Ishikawa (cell line): Measurements from ENCODE around the gene FAM98B.

Experiments used
- CEBPB ChIP-seq: IDR thresholded peaks from 2 replicates; pipeline ENCODE4 v1.6.1; 2012
- EP300 ChIP-seq: IDR thresholded peaks from 2 replicates; pipeline ENCODE4 v1.6.1; 2012; ENCODE audit warnings: borderline replicate concordance
- FOXM1 ChIP-seq: IDR thresholded peaks from 2 replicates; pipeline ENCODE4 v1.6.1; 2012; ENCODE audit warnings: low read depth, borderline replicate concordance
- MAX ChIP-seq: IDR thresholded peaks from 2 replicates; pipeline ENCODE4 v1.6.1; 2012
- REST ChIP-seq: IDR thresholded peaks from 2 replicates; pipeline ENCODE4 v1.6.1; 2012; ENCODE audit warnings: low read depth, mild to moderate bottlenecking
- TEAD4 ChIP-seq: IDR thresholded peaks from 2 replicates; pipeline ENCODE4 v1.6.1; 2012
- YY1 ChIP-seq: IDR thresholded peaks from 2 replicates; pipeline ENCODE4 v1.6.1; 2012; ENCODE audit warnings: low read depth
- ZBTB7A ChIP-seq: IDR thresholded peaks from 2 replicates; pipeline ENCODE4 v1.6.1; 2012; ENCODE audit warnings: low read depth

- TF ChIP-seq YY1 (no peak), MAX (no peak), CEBPB (no peak), TEAD4 (no peak), FOXM1 (no peak), REST (no peak), EP300 (no peak), ZBTB7A (no peak)
Observed at GRCh38 chr15:38508647-38509046, 54.7 kb downstream of the FAM98B start.
